ENCODE measurements around the gene PCYOX1L.

PCYOX1L gene

GRCh38 chr5:149323621-149324205 is 34.1 kb upstream of the PCYOX1L start:
- H3K4me3 ChIP-seq (ENCODE audit: low read length), result no peak overlapping the region
- TF ChIP-seq, protein P1, sequence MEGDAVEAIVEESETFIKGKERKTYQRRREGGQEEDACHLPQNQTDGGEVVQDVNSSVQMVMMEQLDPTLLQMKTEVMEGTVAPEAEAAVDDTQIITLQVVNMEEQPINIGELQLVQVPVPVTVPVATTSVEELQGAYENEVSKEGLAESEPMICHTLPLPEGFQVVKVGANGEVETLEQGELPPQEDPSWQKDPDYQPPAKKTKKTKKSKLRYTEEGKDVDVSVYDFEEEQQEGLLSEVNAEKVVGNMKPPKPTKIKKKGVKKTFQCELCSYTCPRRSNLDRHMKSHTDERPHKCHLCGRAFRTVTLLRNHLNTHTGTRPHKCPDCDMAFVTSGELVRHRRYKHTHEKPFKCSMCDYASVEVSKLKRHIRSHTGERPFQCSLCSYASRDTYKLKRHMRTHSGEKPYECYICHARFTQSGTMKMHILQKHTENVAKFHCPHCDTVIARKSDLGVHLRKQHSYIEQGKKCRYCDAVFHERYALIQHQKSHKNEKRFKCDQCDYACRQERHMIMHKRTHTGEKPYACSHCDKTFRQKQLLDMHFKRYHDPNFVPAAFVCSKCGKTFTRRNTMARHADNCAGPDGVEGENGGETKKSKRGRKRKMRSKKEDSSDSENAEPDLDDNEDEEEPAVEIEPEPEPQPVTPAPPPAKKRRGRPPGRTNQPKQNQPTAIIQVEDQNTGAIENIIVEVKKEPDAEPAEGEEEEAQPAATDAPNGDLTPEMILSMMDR (conservative IDR thresholded peaks at IDR 0.05; ENCODE audit: low read depth, low read length), result no peak
- no peak for DNase-seq (ENCODE audit: low read depth)

DNA sequence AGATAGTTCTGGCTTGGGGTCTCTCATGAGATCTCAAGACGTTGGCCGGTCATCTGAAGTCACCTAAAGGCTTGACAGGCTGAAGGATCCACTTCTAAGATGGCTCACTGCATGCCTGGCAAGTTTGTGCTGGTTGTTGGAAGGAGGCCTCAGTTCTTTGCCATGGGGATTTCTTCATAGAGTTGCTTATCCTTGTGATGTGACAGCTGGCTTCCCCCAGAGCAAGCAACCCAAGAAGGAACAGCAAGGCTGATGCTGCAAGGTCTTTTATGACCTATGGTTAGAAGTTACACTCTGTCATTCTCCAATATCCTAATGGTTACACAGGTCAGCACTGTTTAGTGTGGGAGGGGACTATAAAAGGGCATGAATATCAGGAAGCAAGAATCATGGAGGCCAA is 33.2 kb upstream of the PCYOX1L start:
- TF ChIP-seq, protein P1 (conservative IDR thresholded peaks at IDR 0.05; ENCODE audit: low read depth, low read length), result no peak
- H3K4me3 ChIP-seq (ENCODE audit: low read length), result no peak overlapping the region
- no peak for DNase-seq (ENCODE audit: low read depth)

- H3K4me3 ChIP-seq (ENCODE audit: low read length), result no peak overlapping the region
- TF ChIP-seq, protein P1 (conservative IDR thresholded peaks at IDR 0.05; ENCODE audit: low read depth, low read length), result no peak
- DNase-seq (ENCODE audit: low read depth), result no peak
Measured at GRCh38 chr5:149325166-149325735, 32.6 kb upstream of the PCYOX1L start.

- TF ChIP-seq, protein P1 (conservative IDR thresholded peaks at IDR 0.05; ENCODE audit: low read depth, low read length), result no peak
- DNase-seq (ENCODE audit: low read depth), result no peak
Measured at GRCh38 chr5:149325894-149326293, 32.0 kb upstream of the PCYOX1L start.

GRCh38 chr5:149326611-149327010 is 31.2 kb upstream of the PCYOX1L start:
- no peak for DNase-seq (ENCODE audit: low read depth)
- TF ChIP-seq, protein P1 (conservative IDR thresholded peaks at IDR 0.05; ENCODE audit: low read depth, low read length), result no peak
- H3K4me3 ChIP-seq (ENCODE audit: low read length), result no peak overlapping the region

More at GRCh38 chr5:149325894-149326293, 32.0 kb upstream of the PCYOX1L start:
- no peak overlapping the region for H3K4me3 ChIP-seq (ENCODE audit: low read length)

DNA sequence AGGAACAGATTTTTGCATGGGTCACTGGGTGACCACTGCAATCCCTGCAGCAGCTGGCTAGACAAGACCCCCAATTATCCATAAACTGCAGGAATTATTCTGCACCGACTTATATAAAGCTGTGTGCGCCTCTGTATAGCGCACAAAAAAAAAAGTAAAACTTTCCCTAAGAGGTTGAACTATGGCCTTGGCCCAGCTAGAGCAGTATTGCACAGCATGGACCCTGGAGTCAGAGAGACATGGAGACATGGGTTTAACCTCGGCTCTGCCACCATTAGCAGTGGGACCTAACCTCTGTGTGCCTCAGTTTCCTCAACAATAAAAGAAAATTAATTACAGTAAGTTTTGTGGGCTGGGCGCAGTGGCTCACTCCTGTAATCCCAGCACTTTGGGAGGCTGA is 29.7 kb upstream of the PCYOX1L start:
- TF ChIP-seq, protein P1 (conservative IDR thresholded peaks at IDR 0.05; ENCODE audit: low read depth, low read length), result no peak
- no peak overlapping the region for H3K4me3 ChIP-seq (ENCODE audit: low read length)
- no peak for DNase-seq (ENCODE audit: low read depth)

Measured in retinal pigment epithelial cell (primary cell).